ENCODE measurements around the gene MGMT.

Gene MGMT

DNA sequence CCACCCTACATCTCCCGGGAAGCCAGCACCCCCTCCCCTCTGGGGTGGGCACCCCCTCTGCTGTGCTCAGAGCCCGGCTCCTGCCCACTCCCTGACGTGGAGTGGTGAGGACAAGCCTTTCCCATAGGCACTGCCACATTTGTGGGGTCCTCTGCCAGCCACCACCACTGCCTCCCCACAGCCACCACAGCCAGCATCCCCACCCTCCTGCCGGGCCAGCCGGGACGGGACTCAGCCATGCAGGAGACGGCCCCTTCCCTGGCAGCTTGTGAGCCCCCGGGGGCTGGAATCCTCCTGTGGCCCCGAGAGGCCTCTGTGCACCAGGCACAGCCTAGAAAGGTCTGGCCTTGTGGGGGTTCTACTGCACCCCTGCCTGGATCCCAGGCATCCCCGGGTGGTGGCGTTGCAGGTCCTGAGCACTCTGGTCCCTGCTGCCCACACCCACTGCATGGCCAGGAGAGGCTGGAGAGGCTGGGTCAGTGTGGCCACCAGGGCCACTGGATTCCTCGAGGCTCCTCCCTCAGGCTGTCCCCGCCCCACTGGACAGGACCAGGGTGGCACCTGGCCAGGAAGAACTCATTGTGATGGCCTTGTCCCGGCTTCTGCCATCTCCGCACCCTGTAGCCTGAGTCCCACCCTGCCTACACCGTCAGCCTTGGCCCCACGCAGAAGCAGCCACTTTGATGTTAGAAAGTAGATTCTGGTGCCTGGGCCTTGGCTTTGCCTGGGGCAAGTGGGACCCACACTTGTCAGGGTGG is 349.0 kb downstream of the MGMT start:
- DNase-seq, result no peak

DNA sequence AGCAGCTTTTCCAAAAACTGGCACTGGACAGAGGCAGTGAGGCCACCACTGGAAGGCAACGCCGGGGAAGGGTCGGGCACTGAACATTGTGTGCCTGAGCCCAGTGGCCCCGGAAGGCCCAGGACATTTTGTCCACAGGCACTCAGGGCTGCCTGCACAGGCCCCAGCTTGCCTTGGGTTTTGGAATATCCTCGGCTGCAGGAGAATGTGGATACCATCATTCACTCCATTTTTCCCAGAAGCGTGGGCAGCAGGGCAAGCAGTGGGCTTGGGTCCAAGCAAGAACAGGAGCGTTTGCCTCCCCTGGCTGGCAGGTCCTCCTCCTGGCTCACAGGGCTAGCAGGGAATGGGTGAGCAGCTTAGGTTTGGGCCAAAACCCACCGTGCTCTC is 349.6 kb downstream of the MGMT start:
- DNase-seq, result no peak

Data from activated CD8-positive, alpha-beta memory T cell treated with anti-CD3 and anti-CD28 coated beads, Interleukin-2, amount 50 U/mL, for 4 hours (primary cell).